H9 (cell line): Measurements from ENCODE around the gene TTC39C. TPM values are rescaled to one million over a fixed set of nuclear protein-coding genes. Genes with fewer than 3 reads are reported as not detected.

Source experiments
- DNase-seq: peaks from one replicate; pipeline ENCODE4 v3.0.0-alpha.2; 2017
- H2AFZ ChIP-seq: one replicate; pipeline ENCODE4 v1.6.1; 2013; ENCODE audit warnings: mild to moderate bottlenecking, low read length, control low read depth, moderate library complexity
- H2AK5ac ChIP-seq: 2 replicates; pipeline ENCODE4 v1.6.1; 2013; ENCODE audit warnings: low read length, control low read depth, mixed read lengths; ENCODE audit not compliant: insufficient read length
- H2BK120ac ChIP-seq: one replicate; pipeline ENCODE4 v1.6.1; 2013; ENCODE audit warnings: low read depth, mild to moderate bottlenecking, low read length, control low read depth, inconsistent platforms; ENCODE audit not compliant: poor library complexity, severe bottlenecking
- H2BK12ac ChIP-seq: 2 replicates; pipeline ENCODE4 v1.6.1; 2013; ENCODE audit warnings: low read length, control low read depth, mixed read lengths, low read depth; ENCODE audit not compliant: insufficient read length
- H2BK15ac ChIP-seq: 2 replicates; pipeline ENCODE4 v1.6.1; 2013; ENCODE audit warnings: low read depth, low read length, control low read depth
- H2BK20ac ChIP-seq: one replicate; pipeline ENCODE4 v1.6.1; 2013; ENCODE audit warnings: low read depth, mild to moderate bottlenecking, low read length, control low read depth, inconsistent platforms; ENCODE audit not compliant: poor library complexity, severe bottlenecking
- H2BK5ac ChIP-seq: 2 replicates; pipeline ENCODE4 v1.6.1; 2013; ENCODE audit warnings: low read length, control low read depth, mixed read lengths; ENCODE audit not compliant: insufficient read length
- H3K14ac ChIP-seq: 2 replicates; pipeline ENCODE4 v1.6.1; 2013; ENCODE audit warnings: low read length, control low read depth; ENCODE audit not compliant: insufficient read depth
- H3K18ac ChIP-seq: 2 replicates; pipeline ENCODE4 v1.6.1; 2013; ENCODE audit warnings: low read depth, mild to moderate bottlenecking, mixed read lengths, low read length, control low read depth; ENCODE audit not compliant: insufficient read length
- H3K23ac ChIP-seq: 2 replicates; pipeline ENCODE4 v1.6.1; 2013; ENCODE audit warnings: low read length, control low read depth, mixed read lengths, low read depth; ENCODE audit not compliant: insufficient read length
- H3K23me2 ChIP-seq: 2 replicates; pipeline ENCODE4 v1.6.1; 2013; ENCODE audit warnings: low read depth, mild to moderate bottlenecking, mixed read lengths, low read length, control low read depth; ENCODE audit not compliant: insufficient read length, poor library complexity, severe bottlenecking
- H3K27ac ChIP-seq: 2 replicates; pipeline ENCODE4 v1.5.1; 2013; ENCODE audit warnings: low read length, control low read depth, mixed read lengths, low read depth; ENCODE audit not compliant: insufficient read length
- H3K27me3 ChIP-seq: 2 replicates; pipeline ENCODE4 v1.6.1; 2013; ENCODE audit warnings: low read length, control low read depth, inconsistent platforms; ENCODE audit not compliant: insufficient read depth
- H3K4ac ChIP-seq: 2 replicates; pipeline ENCODE4 v1.6.1; 2013; ENCODE audit warnings: low read depth, mild to moderate bottlenecking, control low read depth, inconsistent platforms, low read length, moderate library complexity
- H3K4me1 ChIP-seq: 2 replicates; pipeline ENCODE4 v1.6.1; 2013; ENCODE audit warnings: low read length, control low read depth, inconsistent platforms; ENCODE audit not compliant: insufficient read depth
- H3K4me2 ChIP-seq: 2 replicates; pipeline ENCODE4 v1.6.1; 2013; ENCODE audit warnings: low read length, control low read depth, mixed read lengths; ENCODE audit not compliant: insufficient read length, insufficient read depth
- H3K56ac ChIP-seq: 2 replicates; pipeline ENCODE4 v1.6.1; 2013; ENCODE audit warnings: low read depth, mild to moderate bottlenecking, mixed read lengths, low read length, control low read depth; ENCODE audit not compliant: insufficient read length
- H3K79me1 ChIP-seq: 2 replicates; pipeline ENCODE4 v1.6.1; 2013; ENCODE audit warnings: low read depth, mild to moderate bottlenecking, moderate library complexity, low read length, control low read depth, inconsistent platforms; ENCODE audit not compliant: insufficient read depth, poor library complexity, severe bottlenecking
- H3K79me2 ChIP-seq: 2 replicates; pipeline ENCODE4 v1.6.1; 2013; ENCODE audit warnings: low read length, control low read depth, inconsistent platforms; ENCODE audit not compliant: insufficient read depth
- H3K9ac ChIP-seq: 2 replicates; pipeline ENCODE4 v1.6.1; 2013; ENCODE audit warnings: low read length, control low read depth, mixed read lengths; ENCODE audit not compliant: insufficient read length; ENCODE audit errors: extremely low read depth
- H3K9me3 ChIP-seq: one replicate; pipeline ENCODE4 v1.6.1; 2013; ENCODE audit warnings: low read depth, low read length, inconsistent platforms; ENCODE audit not compliant: control insufficient read depth
- H3T11ph ChIP-seq: one replicate; pipeline ENCODE4 v1.6.1; 2013; ENCODE audit warnings: mild to moderate bottlenecking, low read length, control low read depth, inconsistent platforms
- H4K20me1 ChIP-seq: one replicate; pipeline ENCODE4 v1.6.1; 2013; ENCODE audit not compliant: control insufficient read depth, insufficient read length, insufficient read depth
- H4K5ac ChIP-seq: 2 replicates; pipeline ENCODE4 v1.6.1; 2013; ENCODE audit warnings: low read depth, mild to moderate bottlenecking, mixed read lengths, low read length, control low read depth; ENCODE audit not compliant: insufficient read length
- H4K8ac ChIP-seq: replicated peaks from 2 replicates; pipeline ENCODE4 v1.6.1; 2013; ENCODE audit warnings: low read length, control low read depth, mixed read lengths, low read depth; ENCODE audit not compliant: insufficient read length
- H4K91ac ChIP-seq: 2 replicates; pipeline ENCODE4 v1.6.1; 2013; ENCODE audit warnings: low read depth, mild to moderate bottlenecking, moderate library complexity, mixed read lengths, low read length, control low read depth; ENCODE audit not compliant: insufficient read length
- H3K27ac Mint-ChIP-seq, 3 experiments: 2 replicates in 2 of 3; 3 replicates in 1 of 3; pipeline ENCODE4 v1.8.0; 2020 to 2021; ENCODE audit warnings: mixed read lengths in 3 of 3, mild to moderate bottlenecking in 1 of 3, moderate library complexity in 1 of 3
- H3K27me3 Mint-ChIP-seq: 2 replicates; pipeline ENCODE4 v1.8.0; 2021; ENCODE audit warnings: low read depth, mild to moderate bottlenecking, moderate library complexity, mixed read lengths
- H3K36me3 Mint-ChIP-seq, 3 experiments: 2 replicates in 2 of 3; 3 replicates in 1 of 3; pipeline ENCODE4 v1.8.0; 2020 to 2021; ENCODE audit warnings: low read depth in 3 of 3, mixed read lengths in 3 of 3; ENCODE audit not compliant: insufficient read depth in 1 of 3
- H3K4me1 Mint-ChIP-seq, 2 experiments: 2 replicates each; pipeline ENCODE4 v1.8.0; 2020; ENCODE audit warnings: mixed read lengths in 2 of 2
- H3K4me3 Mint-ChIP-seq, 2 experiments: 2 replicates in 1 of 2; 3 replicates in 1 of 2; pipeline ENCODE4 v1.8.0; 2020 to 2021; ENCODE audit warnings: mild to moderate bottlenecking in 2 of 2, mixed read lengths in 2 of 2, moderate library complexity in 1 of 2
- H3K9me3 Mint-ChIP-seq, 2 experiments: 2 replicates in 1 of 2; 3 replicates in 1 of 2; pipeline ENCODE4 v1.8.0; 2020; ENCODE audit warnings: mild to moderate bottlenecking in 2 of 2, mixed read lengths in 2 of 2, moderate library complexity in 1 of 2
- WGBS: extraction: QIAGEN DNeasy Blood & Tissue Kit; methylation state at CpG from one replicate; pipeline ENCODE4 v1.1.7; 2013; ENCODE audit warnings: missing lambda C conversion rate, low lambda C conversion rate, mixed read lengths; ENCODE audit not compliant: insufficient read length; ENCODE audit errors: extremely low coverage; 5-methylcytosine and 5-hydroxymethylcytosine counted together
- total RNA-seq: library from RNA; stranded (reverse); gene quantifications from 2 replicates; pipeline ENCODE4 v1.2.1, GENCODE V29; 2021
- TF ChIP-seq, protein P1 (sequence below): fragments of 200-600 bp; sonication (generic); conservative IDR thresholded peaks from 3 replicates; pipeline ENCODE4 v1.8.0; 2021; ENCODE audit warnings: antibody characterized with exemption, mild to moderate bottlenecking

TTC39C gene
- total RNA-seq, 1 experiment from 2014 or later = 18.0 TPM

DNA sequence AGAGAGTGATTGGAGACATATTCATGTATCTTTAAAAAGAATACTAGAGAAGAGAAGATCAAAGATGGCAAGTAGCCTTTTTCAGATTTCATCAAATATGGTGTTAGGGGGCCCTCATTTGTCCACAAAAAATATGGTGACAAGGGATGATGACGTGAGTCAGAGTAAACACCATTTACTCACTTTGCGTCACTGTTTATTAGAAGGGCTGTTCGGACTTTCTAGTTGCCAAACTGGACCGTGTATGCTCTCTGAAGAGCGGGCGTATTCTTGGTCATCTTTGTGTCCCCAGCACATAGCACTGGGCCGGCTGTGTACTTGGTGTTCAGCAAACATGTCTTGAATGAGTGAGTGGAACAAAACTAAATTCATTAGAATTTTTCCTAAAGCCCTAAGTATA is 37.5 kb downstream of the TTC39C start:
- Histone ChIP-seq H2BK120ac (no peak overlapping the region), H3K79me1 (peaks cover 3% of the 10 kb centered on the region), H3K4me2 (no peak overlapping the region), H2BK15ac (no peak overlapping the region), H3K23me2 (no peaks in the 10 kb centered on the region), H2AFZ (no peak overlapping the region), H2BK12ac (no peak overlapping the region), H3K18ac (no peak overlapping the region), H3K9ac (no peak overlapping the region), H4K20me1 (no peaks in the 10 kb centered on the region), H3K27me3 (no peaks in the 10 kb centered on the region), H3K4ac (no peak overlapping the region), H3K23ac (no peak overlapping the region), H3T11ph (no peak overlapping the region), H3K56ac (no peak overlapping the region), H3K4me1 (peaks cover 3% of the 10 kb centered on the region; the same call in 1 of the 2 replicates), H3K27ac (no peak overlapping the region), H2BK5ac (no peak overlapping the region), H2BK20ac (no peak overlapping the region), H4K8ac (no peak overlapping the region), H4K5ac (no peak overlapping the region), H3K79me2 (peaks cover 10% of the 10 kb centered on the region; the same call in 1 of the 2 replicates), H3K9me3 (no peaks in the 10 kb centered on the region), H3K14ac (no peak overlapping the region), H4K91ac (no peak overlapping the region), H2AK5ac (no peak overlapping the region)
- no CpG with 5 or more reads among the region's 7 CpGs for WGBS
- no peaks in the 10 kb centered on the region for H3K9me3 Mint-ChIP-seq
- DNase-seq = no peak
- no peak overlapping the region for H3K27ac Mint-ChIP-seq
- H3K4me3 Mint-ChIP-seq = no peak overlapping the region
- H3K4me1 Mint-ChIP-seq = peaks cover 13 to 20% of the 10 kb centered on the region in 2 experiments
- no peaks in the 10 kb centered on the region for H3K27me3 Mint-ChIP-seq
- no peaks in the 10 kb centered on the region for H3K36me3 Mint-ChIP-seq
- TF ChIP-seq, protein P1, sequence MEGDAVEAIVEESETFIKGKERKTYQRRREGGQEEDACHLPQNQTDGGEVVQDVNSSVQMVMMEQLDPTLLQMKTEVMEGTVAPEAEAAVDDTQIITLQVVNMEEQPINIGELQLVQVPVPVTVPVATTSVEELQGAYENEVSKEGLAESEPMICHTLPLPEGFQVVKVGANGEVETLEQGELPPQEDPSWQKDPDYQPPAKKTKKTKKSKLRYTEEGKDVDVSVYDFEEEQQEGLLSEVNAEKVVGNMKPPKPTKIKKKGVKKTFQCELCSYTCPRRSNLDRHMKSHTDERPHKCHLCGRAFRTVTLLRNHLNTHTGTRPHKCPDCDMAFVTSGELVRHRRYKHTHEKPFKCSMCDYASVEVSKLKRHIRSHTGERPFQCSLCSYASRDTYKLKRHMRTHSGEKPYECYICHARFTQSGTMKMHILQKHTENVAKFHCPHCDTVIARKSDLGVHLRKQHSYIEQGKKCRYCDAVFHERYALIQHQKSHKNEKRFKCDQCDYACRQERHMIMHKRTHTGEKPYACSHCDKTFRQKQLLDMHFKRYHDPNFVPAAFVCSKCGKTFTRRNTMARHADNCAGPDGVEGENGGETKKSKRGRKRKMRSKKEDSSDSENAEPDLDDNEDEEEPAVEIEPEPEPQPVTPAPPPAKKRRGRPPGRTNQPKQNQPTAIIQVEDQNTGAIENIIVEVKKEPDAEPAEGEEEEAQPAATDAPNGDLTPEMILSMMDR = no peak
